Hindlimb muscle (tissue), 1 donor: ENCODE data around the gene BCAS1. TPM values are rescaled to one million over a fixed set of nuclear protein-coding genes. Genes with fewer than 3 reads are reported as not detected.
A peak's percentile ranks its signal among the peaks of the same experiment; 100 is the strongest.

Source experiments
- DNase-seq: peaks from one replicate; pipeline ENCODE4 v3.0.0-alpha.2; 2013
- polyA plus RNA-seq: library from polyadenylated mRNA; unstranded; fragments of 120-200 nt; gene quantifications from one replicate; pipeline ENCODE4 v1.2.1, GENCODE V29; 2013; ENCODE audit not compliant: insufficient read length

The BCAS1 gene
- polyA plus RNA-seq, 1 donor = 8.2 TPM

- no peak for DNase-seq
These were observed 112.8 kb downstream of the BCAS1 start for GRCh38 chr20:53957451-53958172.

- no peak for DNase-seq
These were observed 114.2 kb downstream of the BCAS1 start for GRCh38 chr20:53956013-53956715.

- no peak for DNase-seq
These were observed 115.4 kb downstream of the BCAS1 start for GRCh38 chr20:53954723-53955658.

- DNase-seq = no peak
These were observed 117.8 kb downstream of the BCAS1 start for GRCh38 chr20:53952528-53953096.

GRCh38 chr20:53950578-53950977 is 119.8 kb downstream of the BCAS1 start:
- DNase-seq = no peak

- no peak for DNase-seq
These were observed 120.4 kb downstream of the BCAS1 start for GRCh38 chr20:53950031-53950430.

- DNase-seq = no peak
These were observed 121.0 kb downstream of the BCAS1 start for GRCh38 chr20:53949319-53949839.

- no peak for DNase-seq
These were observed 121.7 kb downstream of the BCAS1 start for GRCh38 chr20:53948383-53949318.

- no peak for DNase-seq
These were observed 122.7 kb downstream of the BCAS1 start for GRCh38 chr20:53947501-53948195.

GRCh38 chr20:53946106-53946505 is 124.3 kb downstream of the BCAS1 start:
- DNase-seq = no peak

- no peak for DNase-seq
These were observed 124.9 kb downstream of the BCAS1 start for GRCh38 chr20:53945478-53945877.

GRCh38 chr20:53944796-53945195 is 125.6 kb downstream of the BCAS1 start:
- DNase-seq = no peak

- DNase-seq = peak; percentile 58
These were observed 126.7 kb downstream of the BCAS1 start for GRCh38 chr20:53943522-53944291.

- no peak for DNase-seq
These were observed 127.4 kb downstream of the BCAS1 start for GRCh38 chr20:53942973-53943372.

- no peak for DNase-seq
These were observed 128.0 kb downstream of the BCAS1 start for GRCh38 chr20:53942472-53942816.

GRCh38 chr20:53941680-53942471 is 128.5 kb downstream of the BCAS1 start:
- DNase-seq = no peak

- no peak for DNase-seq
These were observed 129.4 kb downstream of the BCAS1 start for GRCh38 chr20:53940907-53941545.

GRCh38 chr20:53940360-53940702 is 130.1 kb downstream of the BCAS1 start:
- DNase-seq = no peak
